ENCODE measurements around the gene YAP1.
A peak's percentile ranks its signal among the peaks of the same experiment; 100 is the strongest.

YAP1 gene

GRCh38 chr11:102153082-102153481 is 42.8 kb downstream of the YAP1 start:
- Histone ChIP-seq H3K9ac (ENCODE audit: low read length) (no peak overlapping the region), H3K56ac (ENCODE audit: low read length) (no peak overlapping the region), H2BK5ac (ENCODE audit: low read length) (no peak overlapping the region), H3K18ac (ENCODE audit: low read length) (no peak overlapping the region), H4K5ac (ENCODE audit: low read length) (no peak overlapping the region), H2AK5ac (ENCODE audit: low read length) (no peak overlapping the region), H3K4ac (ENCODE audit: low read depth, low read length) (no peak overlapping the region), H3K79me1 (ENCODE audit: low read length) (peaks cover 14% of the 10 kb centered on the region), H4K8ac (ENCODE audit: low read depth, low read length) (no peak overlapping the region), H2BK120ac (ENCODE audit: low read depth, low read length) (no peak overlapping the region), H2BK15ac (replicated peaks; ENCODE audit: low read depth) (no peak overlapping the region), H3K4me3 (ENCODE audit: low read length) (no peak overlapping the region), H3K4me1 (ENCODE audit: control insufficient read depth, low read depth, low read length) (no peaks in the 10 kb centered on the region), H3K23ac (ENCODE audit: low read length) (no peak overlapping the region), H3K4me2 (ENCODE audit: low read length) (no peak overlapping the region), H3K27me3 (ENCODE audit: insufficient read depth, low read length, poor library complexity) (no peaks in the 10 kb centered on the region), H3K36me3 (ENCODE audit: control insufficient read depth, insufficient read depth, low read length) (no peaks in the 10 kb centered on the region), H3K79me2 (ENCODE audit: control insufficient read depth, insufficient read depth, low read length) (peaks cover 51% of the 10 kb centered on the region), H3K27ac (ENCODE audit: low read depth, low read length) (no peak overlapping the region)
- WGBS (ENCODE audit: extremely low coverage, insufficient coverage, low lambda C conversion rate) = no CpG with 5 or more reads among the region's 1 CpG
- DNase-seq = no peak

DNA sequence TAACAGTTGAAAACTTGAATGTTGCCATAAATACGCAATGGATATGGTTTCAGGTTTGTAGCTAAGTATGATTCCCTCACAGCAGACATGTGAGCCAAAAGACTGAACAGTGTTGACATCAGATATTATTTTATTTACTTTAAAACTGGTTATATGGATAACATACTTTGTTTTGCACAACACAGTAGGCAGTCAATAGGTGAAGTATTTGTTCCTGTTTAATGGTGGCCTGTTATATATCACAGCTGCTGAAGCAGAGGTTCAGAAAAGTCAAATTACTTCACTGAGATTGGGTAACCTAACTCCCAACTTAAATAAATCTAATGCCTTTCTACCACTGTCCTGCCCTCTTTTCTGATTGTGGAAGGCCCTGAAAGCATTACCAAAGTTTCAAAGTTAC is 44.6 kb downstream of the YAP1 start:
- Histone ChIP-seq H2BK5ac (ENCODE audit: low read length) (no peak overlapping the region), H3K79me2 (ENCODE audit: control insufficient read depth, insufficient read depth, low read length) (peaks cover 49% of the 10 kb centered on the region), H3K4me1 (ENCODE audit: control insufficient read depth, low read depth, low read length) (no peaks in the 10 kb centered on the region), H3K56ac (ENCODE audit: low read length) (no peak overlapping the region), H3K36me3 (ENCODE audit: control insufficient read depth, insufficient read depth, low read length) (no peaks in the 10 kb centered on the region), H3K9ac (ENCODE audit: low read length) (no peak overlapping the region), H4K8ac (ENCODE audit: low read depth, low read length) (no peak overlapping the region), H4K5ac (ENCODE audit: low read length) (no peak overlapping the region), H2AK5ac (ENCODE audit: low read length) (no peak overlapping the region), H3K4ac (ENCODE audit: low read depth, low read length) (no peak overlapping the region), H2BK120ac (ENCODE audit: low read depth, low read length) (no peak overlapping the region), H3K4me2 (ENCODE audit: low read length) (no peak overlapping the region), H3K79me1 (ENCODE audit: low read length) (peaks cover 16% of the 10 kb centered on the region), H2BK15ac (replicated peaks; ENCODE audit: low read depth) (no peak overlapping the region), H3K18ac (ENCODE audit: low read length) (no peak overlapping the region), H3K27ac (ENCODE audit: low read depth, low read length) (no peak overlapping the region), H3K4me3 (ENCODE audit: low read length) (no peak overlapping the region), H3K23ac (ENCODE audit: low read length) (no peak overlapping the region), H3K27me3 (ENCODE audit: insufficient read depth, low read length, poor library complexity) (no peaks in the 10 kb centered on the region)
- no peak for DNase-seq
- no CpG with 5 or more reads among the region's 1 CpG for WGBS (ENCODE audit: extremely low coverage, insufficient coverage, low lambda C conversion rate)

DNA sequence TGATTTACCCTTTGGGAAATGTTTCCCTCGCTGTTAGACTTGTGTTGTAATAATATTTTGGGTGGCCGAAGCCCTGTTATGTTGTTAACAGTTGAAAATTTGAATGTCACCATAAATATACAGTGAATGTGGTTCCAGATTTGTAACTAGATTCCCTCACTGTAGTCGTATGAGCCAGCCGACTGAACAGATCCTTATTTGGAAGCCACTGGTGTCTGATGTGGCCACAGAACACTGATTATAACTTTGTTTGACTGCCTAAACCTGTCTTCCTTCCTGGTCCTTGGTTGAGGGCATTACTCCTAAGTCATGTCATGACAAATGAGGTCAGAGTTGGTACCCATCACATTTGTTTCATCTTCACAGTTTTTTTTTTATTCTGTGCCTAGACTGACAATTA is 45.4 kb downstream of the YAP1 start:
- Histone ChIP-seq H4K8ac (ENCODE audit: low read depth, low read length) (peak overlapping the region; percentile 28), H3K27ac (ENCODE audit: low read depth, low read length) (no peak overlapping the region), H3K4me1 (ENCODE audit: control insufficient read depth, low read depth, low read length) (no peaks in the 10 kb centered on the region), H4K5ac (ENCODE audit: low read length) (no peak overlapping the region), H3K23ac (ENCODE audit: low read length) (no peak overlapping the region), H2BK5ac (ENCODE audit: low read length) (no peak overlapping the region), H3K18ac (ENCODE audit: low read length) (no peak overlapping the region), H3K27me3 (ENCODE audit: insufficient read depth, low read length, poor library complexity) (no peaks in the 10 kb centered on the region), H2BK120ac (ENCODE audit: low read depth, low read length) (no peak overlapping the region), H3K9ac (ENCODE audit: low read length) (no peak overlapping the region), H3K4me2 (ENCODE audit: low read length) (no peak overlapping the region), H3K79me2 (ENCODE audit: control insufficient read depth, insufficient read depth, low read length) (peaks cover 53% of the 10 kb centered on the region), H3K36me3 (ENCODE audit: control insufficient read depth, insufficient read depth, low read length) (no peaks in the 10 kb centered on the region), H3K56ac (ENCODE audit: low read length) (no peak overlapping the region), H2BK15ac (replicated peaks; ENCODE audit: low read depth) (no peak overlapping the region), H3K79me1 (ENCODE audit: low read length) (peaks cover 17% of the 10 kb centered on the region), H3K4me3 (ENCODE audit: low read length) (no peak overlapping the region), H3K4ac (ENCODE audit: low read depth, low read length) (no peak overlapping the region), H2AK5ac (ENCODE audit: low read length) (no peak overlapping the region)
- no peak for DNase-seq
- WGBS (ENCODE audit: extremely low coverage, insufficient coverage, low lambda C conversion rate) = no CpG with 5 or more reads among the region's 4 CpGs

DNA sequence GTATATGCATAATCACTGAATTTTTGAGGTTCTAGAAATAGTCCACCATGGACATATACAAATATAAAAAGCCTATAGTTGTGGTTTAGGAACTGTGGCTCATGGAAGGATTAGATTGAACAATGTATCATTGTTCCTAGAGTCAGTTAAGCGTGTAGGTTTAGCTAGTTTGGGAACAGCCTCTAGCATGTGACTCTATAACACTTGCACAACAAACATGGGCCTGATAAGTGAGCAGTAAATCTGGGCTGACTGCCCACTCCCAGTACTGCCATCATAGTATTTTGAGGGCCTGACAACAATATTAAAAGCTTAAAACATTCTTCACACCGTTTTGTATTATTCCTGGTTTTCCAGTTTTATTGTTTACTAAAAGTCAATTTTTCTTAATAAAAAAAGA is 47.0 kb downstream of the YAP1 start:
- H3K27ac ChIP-seq (ENCODE audit: low read depth, low read length) = no peak overlapping the region
- no peak overlapping the region for H3K56ac ChIP-seq (ENCODE audit: low read length)
- no peak overlapping the region for H2BK15ac ChIP-seq (replicated peaks; ENCODE audit: low read depth)
- H4K8ac ChIP-seq (ENCODE audit: low read depth, low read length) = no peak overlapping the region
- no peak overlapping the region for H3K4ac ChIP-seq (ENCODE audit: low read depth, low read length)
- H3K79me1 ChIP-seq (ENCODE audit: low read length) = peaks cover 14% of the 10 kb centered on the region
- H3K4me3 ChIP-seq (ENCODE audit: low read length) = no peak overlapping the region
- no peak overlapping the region for H3K9ac ChIP-seq (ENCODE audit: low read length)
- no peak overlapping the region for H3K4me2 ChIP-seq (ENCODE audit: low read length)
- no peak overlapping the region for H4K5ac ChIP-seq (ENCODE audit: low read length)
- no peak overlapping the region for H3K18ac ChIP-seq (ENCODE audit: low read length)
- H2BK5ac ChIP-seq (ENCODE audit: low read length) = no peak overlapping the region
- H3K4me1 ChIP-seq (ENCODE audit: control insufficient read depth, low read depth, low read length) = no peaks in the 10 kb centered on the region
- no peak overlapping the region for H3K23ac ChIP-seq (ENCODE audit: low read length)
- WGBS (ENCODE audit: extremely low coverage, insufficient coverage, low lambda C conversion rate) = no CpG with 5 or more reads among the region's 2 CpGs
- no peak overlapping the region for H2AK5ac ChIP-seq (ENCODE audit: low read length)
- H3K27me3 ChIP-seq (ENCODE audit: insufficient read depth, low read length, poor library complexity) = no peaks in the 10 kb centered on the region
- no peaks in the 10 kb centered on the region for H3K36me3 ChIP-seq (ENCODE audit: control insufficient read depth, insufficient read depth, low read length)
- no peak overlapping the region for H2BK120ac ChIP-seq (ENCODE audit: low read depth, low read length)
- peaks cover 41% of the 10 kb centered on the region for H3K79me2 ChIP-seq (ENCODE audit: control insufficient read depth, insufficient read depth, low read length)
- no peak for DNase-seq

GRCh38 chr11:102158164-102158735 is 48.0 kb downstream of the YAP1 start:
- Histone ChIP-seq H3K18ac (ENCODE audit: low read length) (no peak overlapping the region), H4K5ac (ENCODE audit: low read length) (no peak overlapping the region), H3K4me3 (ENCODE audit: low read length) (no peak overlapping the region), H3K4me1 (ENCODE audit: control insufficient read depth, low read depth, low read length) (no peaks in the 10 kb centered on the region), H3K4me2 (ENCODE audit: low read length) (no peak overlapping the region), H3K9ac (ENCODE audit: low read length) (no peak overlapping the region), H2BK120ac (ENCODE audit: low read depth, low read length) (no peak overlapping the region), H2BK5ac (ENCODE audit: low read length) (no peak overlapping the region), H4K8ac (ENCODE audit: low read depth, low read length) (no peak overlapping the region), H3K4ac (ENCODE audit: low read depth, low read length) (no peak overlapping the region), H3K27me3 (ENCODE audit: insufficient read depth, low read length, poor library complexity) (no peaks in the 10 kb centered on the region), H2AK5ac (ENCODE audit: low read length) (no peak overlapping the region), H3K56ac (ENCODE audit: low read length) (no peak overlapping the region), H2BK15ac (replicated peaks; ENCODE audit: low read depth) (no peak overlapping the region), H3K23ac (ENCODE audit: low read length) (no peak overlapping the region), H3K79me1 (ENCODE audit: low read length) (peaks cover 13% of the 10 kb centered on the region), H3K79me2 (ENCODE audit: control insufficient read depth, insufficient read depth, low read length) (peaks cover 33% of the 10 kb centered on the region), H3K27ac (ENCODE audit: low read depth, low read length) (no peak overlapping the region), H3K36me3 (ENCODE audit: control insufficient read depth, insufficient read depth, low read length) (peaks cover 1% of the 10 kb centered on the region)
- no CpG with 5 or more reads among the region's 2 CpGs for WGBS (ENCODE audit: extremely low coverage, insufficient coverage, low lambda C conversion rate)
- no peak for DNase-seq

GRCh38 chr11:102163368-102163767 is 53.1 kb downstream of the YAP1 start:
- Histone ChIP-seq H3K4me1 (ENCODE audit: control insufficient read depth, low read depth, low read length) (no peaks in the 10 kb centered on the region), H3K4me3 (ENCODE audit: low read length) (no peak overlapping the region), H3K27me3 (ENCODE audit: insufficient read depth, low read length, poor library complexity) (no peaks in the 10 kb centered on the region), H4K5ac (ENCODE audit: low read length) (no peak overlapping the region), H3K23ac (ENCODE audit: low read length) (no peak overlapping the region), H4K8ac (ENCODE audit: low read depth, low read length) (no peak overlapping the region), H3K4me2 (ENCODE audit: low read length) (no peak overlapping the region), H2BK120ac (ENCODE audit: low read depth, low read length) (no peak overlapping the region), H3K79me1 (ENCODE audit: low read length) (peaks cover 12% of the 10 kb centered on the region), H2BK15ac (replicated peaks; ENCODE audit: low read depth) (no peak overlapping the region), H2AK5ac (ENCODE audit: low read length) (no peak overlapping the region), H3K4ac (ENCODE audit: low read depth, low read length) (no peak overlapping the region), H3K27ac (ENCODE audit: low read depth, low read length) (no peak overlapping the region), H3K79me2 (ENCODE audit: control insufficient read depth, insufficient read depth, low read length) (peaks cover 19% of the 10 kb centered on the region), H3K36me3 (ENCODE audit: control insufficient read depth, insufficient read depth, low read length) (peaks cover 3% of the 10 kb centered on the region), H3K18ac (ENCODE audit: low read length) (no peak overlapping the region), H3K56ac (ENCODE audit: low read length) (no peak overlapping the region), H2BK5ac (ENCODE audit: low read length) (no peak overlapping the region), H3K9ac (ENCODE audit: low read length) (no peak overlapping the region)
- WGBS (ENCODE audit: extremely low coverage, insufficient coverage, low lambda C conversion rate) = no CpG with 5 or more reads among the region's 4 CpGs
- DNase-seq = no peak
